MM.1S (cell line): Measurements from ENCODE around the gene KCNH4.

ENCODE experiments used
- DNase-seq: peaks from one replicate; pipeline ENCODE4 v3.0.0-alpha.2; 2015
- H2AFZ ChIP-seq: fragments of 300-600 bp; sonication (generic); 2 replicates; pipeline ENCODE4 v1.6.0; 2016; ENCODE audit warnings: antibody characterized with exemption, low read length
- H3F3A ChIP-seq: fragments of 300-600 bp; sonication (generic); 2 replicates; pipeline ENCODE4 v1.6.1; 2016; ENCODE audit warnings: mild to moderate bottlenecking, antibody characterized with exemption, low read length, moderate library complexity, mixed read lengths; ENCODE audit not compliant: insufficient read depth
- H3K27ac ChIP-seq: fragments of 300-600 bp; sonication (generic); 2 replicates; pipeline ENCODE4 v1.5.1; 2016; ENCODE audit warnings: mild to moderate bottlenecking, low read length
- H3K27me3 ChIP-seq: fragments of 300-600 bp; sonication (generic); replicated peaks from 2 replicates; pipeline ENCODE4 v1.6.0; 2016; ENCODE audit warnings: low read length; ENCODE audit not compliant: insufficient read depth
- H3K36me3 ChIP-seq: fragments of 300-600 bp; sonication (generic); replicated peaks from 2 replicates; pipeline ENCODE4 v1.6.1; 2016; ENCODE audit warnings: mild to moderate bottlenecking, low read length, mixed read lengths; ENCODE audit not compliant: insufficient read depth
- H3K4me1 ChIP-seq: fragments of 300-600 bp; sonication (generic); 2 replicates; pipeline ENCODE4 v1.6.1; 2016; ENCODE audit warnings: low read length, mixed read lengths
- H3K4me2 ChIP-seq: fragments of 300-600 bp; sonication (generic); 2 replicates; pipeline ENCODE4 v1.6.0; 2016; ENCODE audit warnings: low read depth, low read length
- H3K4me3 ChIP-seq: fragments of 300-600 bp; sonication (generic); 2 replicates; pipeline ENCODE4 v1.5.1; 2016; ENCODE audit warnings: low read length, mixed read lengths
- H3K79me2 ChIP-seq: fragments of 300-600 bp; sonication (generic); 2 replicates; pipeline ENCODE4 v1.6.1; 2016; ENCODE audit warnings: mixed run types, low read length, mixed read lengths
- H3K9ac ChIP-seq: fragments of 300-600 bp; sonication (generic); 2 replicates; pipeline ENCODE4 v1.6.1; 2016; ENCODE audit warnings: low read length, mixed read lengths
- H3K9me2 ChIP-seq: fragments of 300-600 bp; sonication (generic); replicated peaks from 2 replicates; pipeline ENCODE4 v1.6.1; 2016; ENCODE audit warnings: mild to moderate bottlenecking, low read length, mixed read lengths; ENCODE audit not compliant: insufficient read depth
- H3K9me3 ChIP-seq: fragments of 300-600 bp; sonication (generic); replicated peaks from 2 replicates; pipeline ENCODE4 v1.6.1; 2016; ENCODE audit warnings: mild to moderate bottlenecking, low read length, mixed read lengths; ENCODE audit not compliant: insufficient read depth
- H4K20me1 ChIP-seq: fragments of 300-600 bp; sonication (generic); 2 replicates; pipeline ENCODE4 v1.6.1; 2016; ENCODE audit warnings: mild to moderate bottlenecking, low read length, moderate library complexity, mixed read lengths; ENCODE audit not compliant: insufficient read depth
- CTCF ChIP-seq: fragments of 300-600 bp; sonication (generic); IDR thresholded peaks from 2 replicates; pipeline ENCODE4 v1.5.1; 2016; ENCODE audit warnings: antibody characterized with exemption, low read length, mixed read lengths
- EZH2 ChIP-seq: fragments of 300-600 bp; sonication (generic); optimal IDR thresholded peaks from 2 replicates; pipeline ENCODE3; 2017; ENCODE audit warnings: low read depth, mild to moderate bottlenecking, antibody characterized with exemption, low read length, mixed read lengths
- EZH2phosphoT487 ChIP-seq: fragments of 300-600 bp; sonication (generic); IDR thresholded peaks from 2 replicates; pipeline ENCODE4 v1.6.1; 2018; ENCODE audit warnings: antibody characterized with exemption, low read length

KCNH4 gene

DNA sequence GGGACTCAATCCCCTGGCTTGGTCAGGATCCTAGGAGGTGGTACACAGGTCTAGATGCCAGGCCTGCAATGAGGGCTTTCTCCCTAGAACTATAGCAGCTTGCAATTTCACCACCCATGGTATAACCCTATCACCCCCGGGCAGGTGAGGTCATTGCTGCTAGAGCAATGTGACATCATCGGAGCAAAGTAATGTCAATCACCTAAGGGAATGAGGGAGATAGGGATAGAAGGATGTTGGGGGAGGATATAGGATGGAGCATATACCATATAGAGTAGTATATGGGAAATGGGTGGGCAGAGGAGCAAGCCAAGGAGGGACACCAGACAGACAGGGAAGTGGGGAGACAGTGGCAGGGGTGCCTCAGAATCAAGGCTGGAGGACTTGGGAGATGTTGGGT lies 3.3 kb downstream of the KCNH4 start:
- H3K4me3 ChIP-seq, result no peak overlapping the region
- H3K4me2 ChIP-seq, result no peak overlapping the region
- no peak for DNase-seq
- no peaks in the 10 kb centered on the region for H3K9me2 ChIP-seq
- no peak overlapping the region for H3K9ac ChIP-seq
- peaks cover 28% of the 10 kb centered on the region for H3K4me1 ChIP-seq
- no peaks in the 10 kb centered on the region for H3K36me3 ChIP-seq
- no peaks in the 10 kb centered on the region for H3K79me2 ChIP-seq
- H3K9me3 ChIP-seq, result no peaks in the 10 kb centered on the region
- no peak overlapping the region for H3K27ac ChIP-seq
- no peak overlapping the region for H2AFZ ChIP-seq
- no peaks in the 10 kb centered on the region for H3K27me3 ChIP-seq
- H3F3A ChIP-seq, result peaks cover 16% of the 10 kb centered on the region; the same call in 1 of the 2 replicates
- H4K20me1 ChIP-seq, result no peaks in the 10 kb centered on the region
- TF ChIP-seq EZH2, result no peak
- no peak for TF ChIP-seq EZH2phosphoT487
- TF ChIP-seq CTCF, result no peak

DNA sequence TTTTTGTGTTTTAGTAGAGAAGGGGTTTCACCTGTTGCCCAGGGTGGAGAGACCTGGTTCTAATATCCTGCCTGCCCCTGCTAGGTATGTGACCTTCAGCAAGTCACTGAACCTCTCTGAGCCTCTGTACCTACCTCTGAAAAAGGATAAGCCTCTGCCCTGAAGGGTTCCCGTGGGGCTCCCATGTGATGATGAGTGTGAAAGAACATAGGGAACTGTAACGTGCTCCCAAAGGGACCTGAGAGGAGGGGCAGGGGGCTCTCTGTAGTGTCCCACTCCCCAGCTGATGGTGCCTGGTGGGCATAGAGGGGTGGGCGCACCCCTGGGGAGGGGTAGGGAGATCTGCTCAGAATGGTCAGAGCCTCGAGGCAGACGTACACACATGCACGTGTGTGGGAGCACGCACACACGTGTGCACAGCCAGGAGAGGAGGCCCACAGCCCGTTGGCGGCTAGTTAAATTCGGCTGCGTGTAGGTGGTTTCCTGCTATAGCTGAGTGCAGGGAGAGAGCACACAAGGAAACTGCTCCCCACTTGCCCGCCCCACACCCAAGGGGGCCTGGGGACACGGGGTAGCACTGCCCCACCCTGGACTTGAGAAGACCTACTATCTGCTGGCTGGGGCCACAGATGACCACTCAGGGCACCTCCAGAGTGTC lies 6.7 kb downstream of the KCNH4 start:
- Histone ChIP-seq H4K20me1 (no peaks in the 10 kb centered on the region), H3K36me3 (no peaks in the 10 kb centered on the region), H3K27ac (no peak overlapping the region), H3K27me3 (no peaks in the 10 kb centered on the region), H3K4me2 (no peak overlapping the region), H3F3A (peaks cover 7% of the 10 kb centered on the region; the same call in 1 of the 2 replicates), H3K4me3 (no peak overlapping the region), H2AFZ (no peak overlapping the region), H3K4me1 (peaks cover 12% of the 10 kb centered on the region), H3K79me2 (no peaks in the 10 kb centered on the region), H3K9me2 (no peaks in the 10 kb centered on the region), H3K9me3 (no peaks in the 10 kb centered on the region), H3K9ac (no peak overlapping the region)
- DNase-seq, result no peak
- no peak for TF ChIP-seq CTCF
- TF ChIP-seq EZH2phosphoT487, result no peak
- TF ChIP-seq EZH2, result no peak

- Histone ChIP-seq H3K4me1 (no peaks in the 10 kb centered on the region), H4K20me1 (no peaks in the 10 kb centered on the region), H3K4me3 (no peak overlapping the region), H3K36me3 (no peaks in the 10 kb centered on the region), H3K27ac (no peak overlapping the region), H3K27me3 (no peaks in the 10 kb centered on the region), H3K4me2 (no peak overlapping the region), H3K9me2 (no peaks in the 10 kb centered on the region), H3F3A (no peaks in the 10 kb centered on the region), H3K79me2 (no peaks in the 10 kb centered on the region), H2AFZ (no peak overlapping the region), H3K9me3 (no peaks in the 10 kb centered on the region), H3K9ac (no peak overlapping the region)
- DNase-seq, result no peak
- no peak for TF ChIP-seq EZH2phosphoT487
- no peak for TF ChIP-seq CTCF
- TF ChIP-seq EZH2, result no peak
These were observed 9.1 kb downstream of the KCNH4 start for GRCh38 chr17:42171831-42172230.
